Neural progenitor cell (in vitro differentiated cells): ENCODE results near the gene IFNAR1. TPM values are rescaled to one million over a fixed set of nuclear protein-coding genes. Genes with fewer than 3 reads are reported as not detected.

ENCODE experiments used
- DNase-seq: peaks from one replicate; pipeline ENCODE4 v3.0.0-alpha.2; 2016; ENCODE audit warnings: low spot score
- H2AFZ ChIP-seq: fragments of 200-600 bp; sonication (generic); replicated peaks from 2 replicates; pipeline ENCODE4 v1.6.1; 2016; ENCODE audit warnings: antibody characterized with exemption
- H3F3A ChIP-seq: fragments of 200-600 bp; sonication (generic); 2 replicates; pipeline ENCODE4 v1.6.1; 2016; ENCODE audit warnings: antibody characterized with exemption, low read depth
- H3K27ac ChIP-seq: fragments of 200-600 bp; sonication (generic); 2 replicates; pipeline ENCODE4 v1.5.1; 2016; ENCODE audit warnings: mild to moderate bottlenecking
- H3K27me3 ChIP-seq: fragments of 200-600 bp; sonication (generic); 2 replicates; pipeline ENCODE4 v1.6.1; 2016; ENCODE audit warnings: mild to moderate bottlenecking, moderate library complexity
- H3K36me3 ChIP-seq: fragments of 200-600 bp; sonication (generic); 2 replicates; pipeline ENCODE4 v1.5.1; 2016
- H3K4me1 ChIP-seq: fragments of 200-600 bp; sonication (generic); 2 replicates; pipeline ENCODE4 v1.6.1; 2016; ENCODE audit warnings: mixed run types
- H3K4me2 ChIP-seq: fragments of 200-600 bp; sonication (generic); 2 replicates; pipeline ENCODE4 v1.6.1; 2016
- H3K4me3 ChIP-seq: fragments of 200-600 bp; sonication (generic); 2 replicates; pipeline ENCODE4 v1.5.1; 2016
- H3K79me2 ChIP-seq: fragments of 200-600 bp; sonication (generic); 2 replicates; pipeline ENCODE4 v1.6.1; 2016; ENCODE audit warnings: low read depth
- H3K9ac ChIP-seq: fragments of 200-600 bp; sonication (generic); 2 replicates; pipeline ENCODE4 v1.6.1; 2016
- H3K9me3 ChIP-seq: fragments of 200-600 bp; sonication (generic); 2 replicates; pipeline ENCODE4 v1.5.1; 2016; ENCODE audit warnings: low read depth
- H4K20me1 ChIP-seq: fragments of 200-600 bp; sonication (generic); 2 replicates; pipeline ENCODE4 v1.6.1; 2016; ENCODE audit warnings: low read depth
- H3K27ac Mint-ChIP-seq: 3 replicates; pipeline ENCODE4 v1.8.0; 2021; ENCODE audit warnings: mixed read lengths
- H3K27me3 Mint-ChIP-seq: 2 replicates; pipeline ENCODE4 v1.8.0; 2022; ENCODE audit warnings: low read depth, mild to moderate bottlenecking, inconsistent platforms, moderate library complexity, mixed read lengths; ENCODE audit not compliant: insufficient read depth
- H3K36me3 Mint-ChIP-seq: 3 replicates; pipeline ENCODE4 v1.8.0; 2021; ENCODE audit warnings: mixed read lengths
- H3K4me1 Mint-ChIP-seq: 3 replicates; pipeline ENCODE4 v1.8.0; 2021; ENCODE audit warnings: mixed read lengths
- H3K4me3 Mint-ChIP-seq: 3 replicates; pipeline ENCODE4 v1.8.0; 2021; ENCODE audit warnings: mild to moderate bottlenecking, moderate library complexity, mixed read lengths
- H3K9me3 Mint-ChIP-seq: 3 replicates; pipeline ENCODE4 v1.8.0; 2020; ENCODE audit warnings: mixed read lengths
- CTCF ChIP-seq: fragments of 200-600 bp; sonication (generic); IDR thresholded peaks from 2 replicates; pipeline ENCODE4 v1.5.1; 2017; ENCODE audit warnings: antibody characterized with exemption, mild to moderate bottlenecking
- EZH2 ChIP-seq: fragments of 200-600 bp; sonication (generic); IDR thresholded peaks from 2 replicates; pipeline ENCODE4 v1.6.1; 2017; ENCODE audit warnings: antibody characterized with exemption, mild to moderate bottlenecking, moderate library complexity
- EZH2phosphoT487 ChIP-seq: fragments of 200-600 bp; sonication (generic); IDR thresholded peaks from 2 replicates; pipeline ENCODE4 v1.6.1; 2017; ENCODE audit warnings: antibody characterized with exemption
- total RNA-seq: library from RNA; depleted of rRNA; stranded (reverse); fragments of >200 nt; gene quantifications from 2 replicates; pipeline ENCODE4 v1.2.3, GENCODE V29; 2015; ENCODE audit warnings: low replicate concordance

The IFNAR1 gene
- total RNA-seq, 1 donor from 2014 or later = 9.5 TPM

GRCh38 chr21:33325222-33326067 lies 675 bp downstream of the IFNAR1 start:
- Histone ChIP-seq H3K4me1 (peaks cover 8% of the 10 kb centered on the region), H3K9me3 (no peaks in the 10 kb centered on the region), H3K4me3 (peak overlapping the region; percentile 63), H2AFZ (peak overlapping the region; percentile 93), H3F3A (peaks cover 25% of the 10 kb centered on the region), H3K79me2 (peaks cover 55% of the 10 kb centered on the region), H3K36me3 (no peaks in the 10 kb centered on the region), H3K27ac (no peak overlapping the region), H3K9ac (peak overlapping the region; percentile 57), H3K27me3 (no peaks in the 10 kb centered on the region), H4K20me1 (no peaks in the 10 kb centered on the region), H3K4me2 (peak overlapping the region; percentile 89)
- Mint-ChIP-seq H3K36me3 (peaks cover 20% of the 10 kb centered on the region), H3K4me1 (peaks cover 4% of the 10 kb centered on the region), H3K9me3 (peaks cover 16% of the 10 kb centered on the region), H3K27ac (no peak overlapping the region), H3K4me3 (no peak overlapping the region), H3K27me3 (no peaks in the 10 kb centered on the region)
- TF ChIP-seq EZH2 (no peak), CTCF (no peak), EZH2phosphoT487 (no peak)
- DNase-seq = no peak

GRCh38 chr21:33327326-33327725 lies 2.6 kb downstream of the IFNAR1 start:
- Mint-ChIP-seq H3K27ac (no peak overlapping the region), H3K36me3 (peaks cover 28% of the 10 kb centered on the region), H3K4me3 (no peak overlapping the region), H3K9me3 (peaks cover 22% of the 10 kb centered on the region), H3K27me3 (no peaks in the 10 kb centered on the region), H3K4me1 (peaks cover 4% of the 10 kb centered on the region)
- Histone ChIP-seq H3F3A (peaks cover 12% of the 10 kb centered on the region), H3K4me3 (no peak overlapping the region), H3K4me1 (peaks cover 8% of the 10 kb centered on the region), H2AFZ (no peak overlapping the region), H3K9ac (no peak overlapping the region), H3K9me3 (peaks cover 5% of the 10 kb centered on the region), H3K27me3 (no peaks in the 10 kb centered on the region), H3K79me2 (peaks cover 71% of the 10 kb centered on the region), H3K36me3 (peaks cover 4% of the 10 kb centered on the region), H3K27ac (no peak overlapping the region), H3K4me2 (no peak overlapping the region), H4K20me1 (no peaks in the 10 kb centered on the region)
- no peak for DNase-seq
- TF ChIP-seq EZH2phosphoT487 = no peak
- TF ChIP-seq EZH2 = no peak
- no peak for TF ChIP-seq CTCF

GRCh38 chr21:33327792-33328433 lies 3.1 kb downstream of the IFNAR1 start:
- peaks cover 11% of the 10 kb centered on the region for H3K9me3 ChIP-seq
- no peaks in the 10 kb centered on the region for H4K20me1 ChIP-seq
- peaks cover 26% of the 10 kb centered on the region for H3K9me3 Mint-ChIP-seq
- no peak overlapping the region for H3K27ac ChIP-seq
- no peak overlapping the region for H3K4me3 Mint-ChIP-seq
- peaks cover 4% of the 10 kb centered on the region for H3K4me1 Mint-ChIP-seq
- peaks cover 12% of the 10 kb centered on the region for H3F3A ChIP-seq
- H3K36me3 ChIP-seq = peaks cover 10% of the 10 kb centered on the region
- no peak overlapping the region for H2AFZ ChIP-seq
- peaks cover 29% of the 10 kb centered on the region for H3K36me3 Mint-ChIP-seq
- H3K27ac Mint-ChIP-seq = no peak overlapping the region
- H3K27me3 ChIP-seq = no peaks in the 10 kb centered on the region
- DNase-seq = no peak
- peaks cover 72% of the 10 kb centered on the region for H3K79me2 ChIP-seq
- TF ChIP-seq EZH2 (no peak), EZH2phosphoT487 (no peak), CTCF (no peak)
- no peak overlapping the region for H3K4me3 ChIP-seq
- H3K4me2 ChIP-seq = no peak overlapping the region
- H3K9ac ChIP-seq = no peak overlapping the region
- no peaks in the 10 kb centered on the region for H3K27me3 Mint-ChIP-seq
- peaks cover 8% of the 10 kb centered on the region for H3K4me1 ChIP-seq
